ENCODE measurements around the gene RGSL1. TPM values are rescaled to one million over a fixed set of nuclear protein-coding genes. Genes with fewer than 3 reads are reported as not detected.
A peak's percentile ranks its signal among the peaks of the same experiment; 100 is the strongest.

Gene RGSL1
- total and polyA plus RNA-seq, 2 experiments from 2014 or later: not detected

GRCh38 chr1:182433580-182433979, 16.4 kb upstream of the RGSL1 start:
- no peaks in the 10 kb centered on the region for H3K9me3 ChIP-seq (ENCODE audit: low read depth)
- no peaks in the 10 kb centered on the region for H3K36me3 ChIP-seq (ENCODE audit: low read depth)
- WGBS, 2 experiments (ENCODE audit: low coverage in 1 of 2, low lambda C conversion rate in 2 of 2, missing lambda C conversion rate in 2 of 2): 62 to 100% methylated on average over 1 of the region's 1 CpG
- H4K20me1 ChIP-seq (ENCODE audit: insufficient read depth): no peaks in the 10 kb centered on the region
- no peak overlapping the region for H2AFZ ChIP-seq
- no peak overlapping the region for H3K4me3 ChIP-seq
- H3K9me2 ChIP-seq (ENCODE audit: insufficient read depth): no peaks in the 10 kb centered on the region
- H3K79me2 ChIP-seq (ENCODE audit: insufficient read depth): no peaks in the 10 kb centered on the region
- H3K27ac ChIP-seq: no peak overlapping the region
- TF ChIP-seq EZH2phosphoT487 (IDR thresholded peaks at IDR 0.05; ENCODE audit: insufficient read depth, low read depth) (no peak), EZH2 (IDR thresholded peaks at IDR 0.05; ENCODE audit: insufficient read depth, poor library complexity, severe bottlenecking) (no peak)
- no peak for DNase-seq
- H3F3A ChIP-seq (ENCODE audit: insufficient read depth): no peaks in the 10 kb centered on the region
- H3K27me3 ChIP-seq (replicated peaks; ENCODE audit: insufficient read depth): 0 out of 2 replicates have a peak, but pooled peaks cover 5% of the 10 kb centered on the region
- H3K4me2 ChIP-seq (ENCODE audit: unreplicated experiment): no peak overlapping the region
- H3K4me1 ChIP-seq (ENCODE audit: insufficient read depth): no peaks in the 10 kb centered on the region
- in situ Hi-C loops (cut with MboI): no loop called here
- H3K9ac ChIP-seq: no peak overlapping the region

- H3K9ac ChIP-seq: no peak overlapping the region
- no peaks in the 10 kb centered on the region for H3K4me1 ChIP-seq (ENCODE audit: insufficient read depth)
- in situ Hi-C loops (cut with MboI): no loop called here
- no peak overlapping the region for H3K27ac ChIP-seq
- H3K4me3 ChIP-seq: no peak overlapping the region
- H3K9me3 ChIP-seq (ENCODE audit: low read depth): no peaks in the 10 kb centered on the region
- 52 to 67% methylated on average over 1 of the region's 1 CpG for WGBS, 2 experiments (ENCODE audit: low coverage in 1 of 2, low lambda C conversion rate in 2 of 2, missing lambda C conversion rate in 2 of 2)
- H4K20me1 ChIP-seq (ENCODE audit: insufficient read depth): no peaks in the 10 kb centered on the region
- H3K27me3 ChIP-seq (replicated peaks; ENCODE audit: insufficient read depth): no peaks in the 10 kb centered on the region
- no peak overlapping the region for H2AFZ ChIP-seq
- H3K79me2 ChIP-seq (ENCODE audit: insufficient read depth): no peaks in the 10 kb centered on the region
- TF ChIP-seq EZH2phosphoT487 (IDR thresholded peaks at IDR 0.05; ENCODE audit: insufficient read depth, low read depth) (no peak), EZH2 (IDR thresholded peaks at IDR 0.05; ENCODE audit: insufficient read depth, poor library complexity, severe bottlenecking) (no peak)
- no peaks in the 10 kb centered on the region for H3F3A ChIP-seq (ENCODE audit: insufficient read depth)
- H3K9me2 ChIP-seq (ENCODE audit: insufficient read depth): no peaks in the 10 kb centered on the region
- no peaks in the 10 kb centered on the region for H3K36me3 ChIP-seq (ENCODE audit: low read depth)
- H3K4me2 ChIP-seq (ENCODE audit: unreplicated experiment): no peak overlapping the region
- no peak for DNase-seq
These were observed 11.6 kb upstream of the RGSL1 start for GRCh38 chr1:182438326-182438725.

DNA sequence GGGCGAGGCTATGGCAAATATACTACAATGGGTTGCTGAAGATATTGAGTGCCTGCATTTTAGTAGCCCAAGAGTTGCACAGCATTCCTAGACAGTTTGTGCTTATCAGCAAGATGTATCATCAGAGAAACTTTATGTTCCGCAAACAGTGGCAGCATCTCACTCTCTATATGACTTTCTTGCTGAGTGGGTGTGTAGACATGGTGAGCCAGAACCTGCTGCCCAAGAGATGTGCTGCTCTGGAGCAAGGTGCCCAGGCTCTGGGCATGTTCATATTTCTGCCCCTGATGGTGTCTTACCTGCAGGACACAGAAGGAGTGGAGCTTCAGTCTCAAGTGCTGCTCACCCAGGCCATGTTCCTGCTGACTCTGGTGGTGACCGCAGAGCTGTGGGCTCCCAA, 8.2 kb upstream of the RGSL1 start:
- Histone ChIP-seq H3K9me3 (ENCODE audit: low read depth) (no peaks in the 10 kb centered on the region), H3F3A (ENCODE audit: insufficient read depth) (no peaks in the 10 kb centered on the region), H2AFZ (no peak overlapping the region), H3K4me3 (no peak overlapping the region), H3K9ac (no peak overlapping the region), H3K4me1 (ENCODE audit: insufficient read depth) (no peaks in the 10 kb centered on the region), H3K9me2 (ENCODE audit: insufficient read depth) (no peaks in the 10 kb centered on the region), H3K4me2 (ENCODE audit: unreplicated experiment) (no peak overlapping the region), H4K20me1 (ENCODE audit: insufficient read depth) (no peaks in the 10 kb centered on the region), H3K27me3 (replicated peaks; ENCODE audit: insufficient read depth) (no peaks in the 10 kb centered on the region), H3K79me2 (ENCODE audit: insufficient read depth) (no peaks in the 10 kb centered on the region), H3K36me3 (ENCODE audit: low read depth) (no peaks in the 10 kb centered on the region), H3K27ac (no peak overlapping the region)
- TF ChIP-seq EZH2 (IDR thresholded peaks at IDR 0.05; ENCODE audit: insufficient read depth, poor library complexity, severe bottlenecking) (no peak), EZH2phosphoT487 (IDR thresholded peaks at IDR 0.05; ENCODE audit: insufficient read depth, low read depth) (no peak)
- WGBS, 2 experiments (ENCODE audit: low coverage in 1 of 2, low lambda C conversion rate in 2 of 2, missing lambda C conversion rate in 2 of 2): 68 to 75% methylated on average over 3 of the region's 3 CpGs
- no peak for DNase-seq
- in situ Hi-C loops (cut with MboI): loop anchor here (10.0 kb wide), 1 partner anchor 153 kb away; no protein-coding TSS in a partner anchor

DNA sequence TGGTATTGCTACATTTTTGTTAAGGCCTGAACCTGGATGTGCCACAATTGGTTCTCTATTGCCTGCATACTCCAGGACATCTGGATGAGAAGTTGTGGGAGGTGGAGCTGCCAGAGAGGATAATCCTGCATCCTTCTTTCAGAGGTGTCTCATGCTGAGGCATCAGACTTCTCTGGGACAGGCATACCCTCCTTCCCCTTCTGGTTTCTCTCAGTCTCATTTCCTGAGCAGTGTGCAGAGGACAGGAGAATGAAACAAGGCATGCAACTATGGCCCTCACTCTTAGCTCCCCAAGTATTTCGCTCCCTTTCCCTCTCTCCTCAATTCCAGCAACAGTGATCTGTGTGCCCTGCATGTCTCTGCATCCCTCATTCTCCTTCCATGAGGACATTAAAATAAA, 7.6 kb upstream of the RGSL1 start:
- H3K9me2 ChIP-seq (ENCODE audit: insufficient read depth): no peaks in the 10 kb centered on the region
- WGBS, 2 experiments (ENCODE audit: low coverage in 1 of 2, low lambda C conversion rate in 2 of 2, missing lambda C conversion rate in 2 of 2): 50% methylated on average over 1 of the region's 1 CpG
- in situ Hi-C loops (cut with MboI): loop anchor here (10.0 kb wide), 1 partner anchor 152 kb away; no protein-coding TSS in a partner anchor
- H3K27me3 ChIP-seq (replicated peaks; ENCODE audit: insufficient read depth): no peaks in the 10 kb centered on the region
- no peak overlapping the region for H3K4me2 ChIP-seq (ENCODE audit: unreplicated experiment)
- TF ChIP-seq EZH2 (IDR thresholded peaks at IDR 0.05; ENCODE audit: insufficient read depth, poor library complexity, severe bottlenecking): no peak
- no peak for TF ChIP-seq EZH2phosphoT487 (IDR thresholded peaks at IDR 0.05; ENCODE audit: insufficient read depth, low read depth)
- no peaks in the 10 kb centered on the region for H4K20me1 ChIP-seq (ENCODE audit: insufficient read depth)
- H3F3A ChIP-seq (ENCODE audit: insufficient read depth): no peaks in the 10 kb centered on the region
- no peaks in the 10 kb centered on the region for H3K36me3 ChIP-seq (ENCODE audit: low read depth)
- no peaks in the 10 kb centered on the region for H3K9me3 ChIP-seq (ENCODE audit: low read depth)
- H3K27ac ChIP-seq: no peak overlapping the region
- H3K4me3 ChIP-seq: no peak overlapping the region
- no peaks in the 10 kb centered on the region for H3K79me2 ChIP-seq (ENCODE audit: insufficient read depth)
- H3K4me1 ChIP-seq (ENCODE audit: insufficient read depth): no peaks in the 10 kb centered on the region
- no peak for DNase-seq
- no peak overlapping the region for H3K9ac ChIP-seq
- H2AFZ ChIP-seq: no peak overlapping the region

DNA sequence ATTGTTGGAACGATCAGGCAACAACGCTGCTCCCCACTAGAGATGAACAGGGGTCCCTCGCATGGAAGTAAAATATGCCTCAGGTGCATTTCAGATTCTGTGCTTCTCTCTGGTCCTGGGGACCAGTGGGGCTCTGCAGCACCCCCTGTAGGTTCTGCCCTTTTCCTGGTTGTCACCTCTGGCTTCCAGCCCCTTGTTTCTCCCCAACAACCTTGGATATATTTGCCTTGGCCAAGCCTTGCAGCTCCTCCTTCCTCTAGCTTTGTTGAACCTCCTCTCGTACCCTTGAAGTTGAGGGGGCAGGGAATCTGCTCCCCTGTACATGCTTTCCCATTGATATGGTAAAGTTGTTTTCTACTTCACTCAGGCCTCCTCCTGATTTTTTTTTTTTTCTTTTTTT, 5.4 kb upstream of the RGSL1 start:
- 43 to 70% methylated on average over 4 of the region's 4 CpGs for WGBS, 2 experiments (ENCODE audit: low coverage in 1 of 2, low lambda C conversion rate in 2 of 2, missing lambda C conversion rate in 2 of 2)
- no peaks in the 10 kb centered on the region for H3K79me2 ChIP-seq (ENCODE audit: insufficient read depth)
- H3K4me2 ChIP-seq (ENCODE audit: unreplicated experiment): no peak overlapping the region
- H3K27me3 ChIP-seq (replicated peaks; ENCODE audit: insufficient read depth): peaks cover 7% of the 10 kb centered on the region; the same call in 1 of the 2 replicates
- no peaks in the 10 kb centered on the region for H3K9me3 ChIP-seq (ENCODE audit: low read depth)
- no peaks in the 10 kb centered on the region for H3K9me2 ChIP-seq (ENCODE audit: insufficient read depth)
- in situ Hi-C loops (cut with MboI): loop anchor here (10.0 kb wide), 1 partner anchor 150 kb away; no protein-coding TSS in a partner anchor
- no peak overlapping the region for H3K4me3 ChIP-seq
- H2AFZ ChIP-seq: no peak overlapping the region
- H3K4me1 ChIP-seq (ENCODE audit: insufficient read depth): no peaks in the 10 kb centered on the region
- H3K9ac ChIP-seq: no peak overlapping the region
- H3K27ac ChIP-seq: no peak overlapping the region
- no peaks in the 10 kb centered on the region for H4K20me1 ChIP-seq (ENCODE audit: insufficient read depth)
- H3F3A ChIP-seq (ENCODE audit: insufficient read depth): no peaks in the 10 kb centered on the region
- no peaks in the 10 kb centered on the region for H3K36me3 ChIP-seq (ENCODE audit: low read depth)
- no peak for TF ChIP-seq EZH2phosphoT487 (IDR thresholded peaks at IDR 0.05; ENCODE audit: insufficient read depth, low read depth)
- TF ChIP-seq EZH2 (IDR thresholded peaks at IDR 0.05; ENCODE audit: insufficient read depth, poor library complexity, severe bottlenecking): no peak
- DNase-seq: peak; percentile 7

Measured in GM23248 (cell line).